Measurements from ENCODE around the gene TPT1.
"Not testable (repeated sequence)": the region's sequence is repeated elsewhere in the genome, so short reads cannot be mapped to it uniquely, and the experiment has no call there.

Gene TPT1

GRCh38 chr13:45302507-45302906 lies 38.5 kb downstream of the TPT1 start:
- DNase-seq (ENCODE audit: low read depth in 2 of 2), result no peak

GRCh38 chr13:45301263-45301662 lies 39.7 kb downstream of the TPT1 start:
- no peak for DNase-seq (ENCODE audit: low read depth in 2 of 2)

GRCh38 chr13:45300190-45300985 lies 40.6 kb downstream of the TPT1 start:
- no peak for DNase-seq (ENCODE audit: low read depth in 2 of 2)

- no peak for DNase-seq (ENCODE audit: low read depth in 2 of 2)
Measured at GRCh38 chr13:45299194-45299593, 41.8 kb downstream of the TPT1 start.

GRCh38 chr13:45298550-45298949 lies 42.4 kb downstream of the TPT1 start:
- DNase-seq (ENCODE audit: low read depth in 2 of 2), result not testable (repeated sequence)

GRCh38 chr13:45298206-45298505 lies 42.8 kb downstream of the TPT1 start:
- DNase-seq (ENCODE audit: low read depth in 2 of 2), result no peak

GRCh38 chr13:45297456-45298205 lies 43.4 kb downstream of the TPT1 start:
- no peak for DNase-seq (ENCODE audit: low read depth in 2 of 2)

- DNase-seq (ENCODE audit: low read depth in 2 of 2), result no peak
Measured at GRCh38 chr13:45296259-45296658, 44.7 kb downstream of the TPT1 start.

GRCh38 chr13:45295536-45295935 lies 45.4 kb downstream of the TPT1 start:
- no peak for DNase-seq (ENCODE audit: low read depth in 2 of 2)

GRCh38 chr13:45292176-45292575 lies 48.8 kb downstream of the TPT1 start:
- no peak for DNase-seq (ENCODE audit: low read depth in 2 of 2)

GRCh38 chr13:45289936-45290563 lies 50.9 kb downstream of the TPT1 start:
- DNase-seq (ENCODE audit: low read depth in 2 of 2), result no peak
